HepG2 (cell line): Measurements from ENCODE around the gene SP140L. TPM values are rescaled to one million over a fixed set of nuclear protein-coding genes. Genes with fewer than 3 reads are reported as not detected.

Experiments used
- ARNT2 ChIP-seq: sonication (generic); formaldehyde crosslinking; IDR thresholded peaks from 2 replicates; pipeline ENCODE4 v1.8.0; 2022; ENCODE audit warnings: mild to moderate bottlenecking, low read depth, missing genetic modification reagents, moderate library complexity
- FOSL2 ChIP-seq: sonication (generic); formaldehyde crosslinking; IDR thresholded peaks from 2 replicates; pipeline ENCODE4 v1.4.0; 2020; ENCODE audit warnings: missing genetic modification reagents
- NFKBIZ ChIP-seq: IDR thresholded peaks from 2 replicates; pipeline ENCODE4 v1.6.1; 2018; ENCODE audit warnings: missing genetic modification reagents, missing compliant biosample characterization
- PCBP2 ChIP-seq: fragments of 200-400 bp; formaldehyde crosslinking; optimal IDR thresholded peaks from 2 replicates; pipeline ENCODE3; 2018; ENCODE audit warnings: low read length, low read depth; ENCODE audit not compliant: poor library complexity, severe bottlenecking
- SCMH1 ChIP-seq: sonication (generic); formaldehyde crosslinking; IDR thresholded peaks from 2 replicates; pipeline ENCODE4 v1.9.0; 2021; ENCODE audit warnings: missing genetic modification reagents, mild to moderate bottlenecking, borderline replicate concordance
- SMARCC2 ChIP-seq: fragments of 450-650 bp; IDR thresholded peaks from 2 replicates; pipeline ENCODE4 v1.6.1; 2017; ENCODE audit warnings: antibody characterized with exemption, mild to moderate bottlenecking
- SPEN ChIP-seq: sonication (generic); formaldehyde crosslinking; IDR thresholded peaks from 2 replicates; pipeline ENCODE4 v1.5.1; 2020; ENCODE audit warnings: low read depth, mild to moderate bottlenecking, missing genetic modification reagents
- ZFP37 ChIP-seq: sonication (generic); formaldehyde crosslinking; IDR thresholded peaks from 2 replicates; pipeline ENCODE4 v1.4.0; 2020; ENCODE audit warnings: missing genetic modification reagents, borderline replicate concordance
- ZNF747 ChIP-seq: sonication (generic); formaldehyde crosslinking; IDR thresholded peaks from 2 replicates; pipeline ENCODE4 v1.8.1; 2023; ENCODE audit warnings: missing genetic modification reagents, mild to moderate bottlenecking, borderline replicate concordance
- polyA plus RNA-seq, 8 experiments: library from polyadenylated mRNA; depleted of rRNA in 3 of 8; stranded (reverse) in 7 of 8; unstranded in 1 of 8; fragments of >200 nt; fragmentation: Illumina TruSeq in 4 of 8; extraction: Trizol in 4 of 8; gene quantifications; 2 replicates each; pipeline versions ENCODE4 v1.2.1 to v1.2.3, GENCODE V29; 2011 to 2016; ENCODE audit warnings: low read depth in 4 of 8, missing spikeins in 1 of 8, mixed read lengths in 1 of 8; ENCODE audit not compliant: insufficient read depth in 1 of 8
- total RNA-seq, 5 experiments: library from RNA; depleted of rRNA; stranded (reverse); fragments of >200 nt; fragmentation: Illumina TruSeq; extraction: Trizol; gene quantifications; 2 replicates each; pipeline ENCODE4 v1.2.3, GENCODE V29; 2016; ENCODE audit warnings: low read depth in 1 of 5
- TF ChIP-seq, protein P1 (sequence below): sonication (generic); formaldehyde crosslinking; IDR thresholded peaks from 2 replicates; pipeline ENCODE4 v1.4.0; 2020; ENCODE audit warnings: missing genetic modification reagents
- TF ChIP-seq, protein P2 (sequence below): sonication (generic); formaldehyde crosslinking; IDR thresholded peaks from 2 replicates; pipeline ENCODE4 v1.8.1; 2023; ENCODE audit warnings: mild to moderate bottlenecking, missing genetic modification reagents, borderline replicate concordance
- TF ChIP-seq, protein P3 (sequence below): sonication (generic); formaldehyde crosslinking; IDR thresholded peaks from 2 replicates; pipeline ENCODE4 v1.4.0; 2020; ENCODE audit warnings: low read depth, missing genetic modification reagents
- TF ChIP-seq, protein P4 (sequence below): IDR thresholded peaks from 2 replicates; pipeline ENCODE4 v1.6.1; 2012; ENCODE audit warnings: inconsistent platforms
- TF ChIP-seq, protein P5 (sequence below): sonication (generic); formaldehyde crosslinking; IDR thresholded peaks from 2 replicates; pipeline ENCODE4 v1.4.0; 2020; ENCODE audit warnings: missing genetic modification reagents

The SP140L gene
- total and polyA plus RNA-seq, 2 of the 13 experiments (the other 11 are each of a cell fraction or from before 2014, with no cell fraction given) = 10.9 to 17.5 TPM

DNA sequence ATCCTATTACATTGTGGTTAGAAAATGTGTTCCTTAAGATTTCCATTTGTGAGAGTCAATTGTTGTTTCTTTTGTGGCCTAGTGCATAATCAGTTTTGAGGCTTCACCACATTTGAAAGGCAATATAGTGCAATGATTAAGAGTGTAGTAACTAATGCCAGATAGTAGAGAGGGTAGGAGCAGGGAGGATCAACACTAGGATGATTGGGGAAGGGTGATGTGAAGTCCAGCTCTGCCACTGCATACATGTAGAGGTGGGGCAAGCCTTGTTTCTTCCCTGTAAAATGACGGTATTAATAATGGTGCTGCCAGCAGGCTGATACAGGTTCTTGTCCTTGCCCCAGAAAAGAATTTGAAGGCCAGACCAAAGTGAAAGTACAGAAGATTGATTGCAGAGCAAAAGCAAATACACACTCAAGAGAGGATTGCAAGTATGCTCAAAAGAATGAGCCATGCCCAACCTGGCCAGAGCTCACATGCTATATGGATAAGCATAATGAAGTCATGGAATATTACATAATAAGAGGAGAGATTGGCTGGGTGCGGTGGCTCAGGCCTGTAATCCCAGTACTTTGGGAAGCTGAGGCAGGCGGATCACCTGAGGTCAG, 97.0 kb downstream of the SP140L start (continued):
- TF ChIP-seq, protein P1, sequence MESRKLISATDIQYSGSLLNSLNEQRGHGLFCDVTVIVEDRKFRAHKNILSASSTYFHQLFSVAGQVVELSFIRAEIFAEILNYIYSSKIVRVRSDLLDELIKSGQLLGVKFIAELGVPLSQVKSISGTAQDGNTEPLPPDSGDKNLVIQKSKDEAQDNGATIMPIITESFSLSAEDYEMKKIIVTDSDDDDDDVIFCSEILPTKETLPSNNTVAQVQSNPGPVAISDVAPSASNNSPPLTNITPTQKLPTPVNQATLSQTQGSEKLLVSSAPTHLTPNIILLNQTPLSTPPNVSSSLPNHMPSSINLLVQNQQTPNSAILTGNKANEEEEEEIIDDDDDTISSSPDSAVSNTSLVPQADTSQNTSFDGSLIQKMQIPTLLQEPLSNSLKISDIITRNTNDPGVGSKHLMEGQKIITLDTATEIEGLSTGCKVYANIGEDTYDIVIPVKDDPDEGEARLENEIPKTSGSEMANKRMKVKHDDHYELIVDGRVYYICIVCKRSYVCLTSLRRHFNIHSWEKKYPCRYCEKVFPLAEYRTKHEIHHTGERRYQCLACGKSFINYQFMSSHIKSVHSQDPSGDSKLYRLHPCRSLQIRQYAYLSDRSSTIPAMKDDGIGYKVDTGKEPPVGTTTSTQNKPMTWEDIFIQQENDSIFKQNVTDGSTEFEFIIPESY (CRISPR knock-in tag) = peak; percentile 54; the same call in 1 of the 2 replicates
- no peak for TF ChIP-seq NFKBIZ
- TF ChIP-seq, protein P2, sequence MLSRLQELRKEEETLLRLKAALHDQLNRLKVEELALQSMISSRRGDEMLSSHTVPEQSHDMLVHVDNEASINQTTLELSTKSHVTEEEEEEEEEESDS (CRISPR knock-in tag) = 0 out of 2 replicates have a peak, but pooled peaks have one; percentile 50
- no peak for TF ChIP-seq PCBP2
- TF ChIP-seq, protein P3, sequence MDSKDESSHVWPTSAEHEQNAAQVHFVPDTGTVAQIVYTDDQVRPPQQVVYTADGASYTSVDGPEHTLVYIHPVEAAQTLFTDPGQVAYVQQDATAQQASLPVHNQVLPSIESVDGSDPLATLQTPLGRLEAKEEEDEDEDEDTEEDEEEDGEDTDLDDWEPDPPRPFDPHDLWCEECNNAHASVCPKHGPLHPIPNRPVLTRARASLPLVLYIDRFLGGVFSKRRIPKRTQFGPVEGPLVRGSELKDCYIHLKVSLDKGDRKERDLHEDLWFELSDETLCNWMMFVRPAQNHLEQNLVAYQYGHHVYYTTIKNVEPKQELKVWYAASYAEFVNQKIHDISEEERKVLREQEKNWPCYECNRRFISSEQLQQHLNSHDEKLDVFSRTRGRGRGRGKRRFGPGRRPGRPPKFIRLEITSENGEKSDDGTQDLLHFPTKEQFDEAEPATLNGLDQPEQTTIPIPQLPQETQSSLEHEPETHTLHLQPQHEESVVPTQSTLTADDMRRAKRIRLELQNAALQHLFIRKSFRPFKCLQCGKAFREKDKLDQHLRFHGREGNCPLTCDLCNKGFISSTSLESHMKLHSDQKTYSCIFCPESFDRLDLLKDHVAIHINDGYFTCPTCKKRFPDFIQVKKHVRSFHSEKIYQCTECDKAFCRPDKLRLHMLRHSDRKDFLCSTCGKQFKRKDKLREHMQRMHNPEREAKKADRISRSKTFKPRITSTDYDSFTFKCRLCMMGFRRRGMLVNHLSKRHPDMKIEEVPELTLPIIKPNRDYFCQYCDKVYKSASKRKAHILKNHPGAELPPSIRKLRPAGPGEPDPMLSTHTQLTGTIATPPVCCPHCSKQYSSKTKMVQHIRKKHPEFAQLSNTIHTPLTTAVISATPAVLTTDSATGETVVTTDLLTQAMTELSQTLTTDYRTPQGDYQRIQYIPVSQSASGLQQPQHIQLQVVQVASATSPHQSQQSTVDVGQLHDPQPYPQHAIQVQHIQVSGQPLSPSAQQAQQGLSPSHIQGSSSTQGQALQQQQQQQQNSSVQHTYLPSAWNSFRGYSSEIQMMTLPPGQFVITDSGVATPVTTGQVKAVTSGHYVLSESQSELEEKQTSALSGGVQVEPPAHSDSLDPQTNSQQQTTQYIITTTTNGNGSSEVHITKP = no peak
- no peak for TF ChIP-seq ARNT2 (CRISPR knock-in tag)
- TF ChIP-seq, protein P4, sequence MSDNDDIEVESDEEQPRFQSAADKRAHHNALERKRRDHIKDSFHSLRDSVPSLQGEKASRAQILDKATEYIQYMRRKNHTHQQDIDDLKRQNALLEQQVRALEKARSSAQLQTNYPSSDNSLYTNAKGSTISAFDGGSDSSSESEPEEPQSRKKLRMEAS = 0 out of 2 replicates have a peak, but pooled peaks have one; percentile 35
- TF ChIP-seq SMARCC2 = no peak
- TF ChIP-seq, protein P5, sequence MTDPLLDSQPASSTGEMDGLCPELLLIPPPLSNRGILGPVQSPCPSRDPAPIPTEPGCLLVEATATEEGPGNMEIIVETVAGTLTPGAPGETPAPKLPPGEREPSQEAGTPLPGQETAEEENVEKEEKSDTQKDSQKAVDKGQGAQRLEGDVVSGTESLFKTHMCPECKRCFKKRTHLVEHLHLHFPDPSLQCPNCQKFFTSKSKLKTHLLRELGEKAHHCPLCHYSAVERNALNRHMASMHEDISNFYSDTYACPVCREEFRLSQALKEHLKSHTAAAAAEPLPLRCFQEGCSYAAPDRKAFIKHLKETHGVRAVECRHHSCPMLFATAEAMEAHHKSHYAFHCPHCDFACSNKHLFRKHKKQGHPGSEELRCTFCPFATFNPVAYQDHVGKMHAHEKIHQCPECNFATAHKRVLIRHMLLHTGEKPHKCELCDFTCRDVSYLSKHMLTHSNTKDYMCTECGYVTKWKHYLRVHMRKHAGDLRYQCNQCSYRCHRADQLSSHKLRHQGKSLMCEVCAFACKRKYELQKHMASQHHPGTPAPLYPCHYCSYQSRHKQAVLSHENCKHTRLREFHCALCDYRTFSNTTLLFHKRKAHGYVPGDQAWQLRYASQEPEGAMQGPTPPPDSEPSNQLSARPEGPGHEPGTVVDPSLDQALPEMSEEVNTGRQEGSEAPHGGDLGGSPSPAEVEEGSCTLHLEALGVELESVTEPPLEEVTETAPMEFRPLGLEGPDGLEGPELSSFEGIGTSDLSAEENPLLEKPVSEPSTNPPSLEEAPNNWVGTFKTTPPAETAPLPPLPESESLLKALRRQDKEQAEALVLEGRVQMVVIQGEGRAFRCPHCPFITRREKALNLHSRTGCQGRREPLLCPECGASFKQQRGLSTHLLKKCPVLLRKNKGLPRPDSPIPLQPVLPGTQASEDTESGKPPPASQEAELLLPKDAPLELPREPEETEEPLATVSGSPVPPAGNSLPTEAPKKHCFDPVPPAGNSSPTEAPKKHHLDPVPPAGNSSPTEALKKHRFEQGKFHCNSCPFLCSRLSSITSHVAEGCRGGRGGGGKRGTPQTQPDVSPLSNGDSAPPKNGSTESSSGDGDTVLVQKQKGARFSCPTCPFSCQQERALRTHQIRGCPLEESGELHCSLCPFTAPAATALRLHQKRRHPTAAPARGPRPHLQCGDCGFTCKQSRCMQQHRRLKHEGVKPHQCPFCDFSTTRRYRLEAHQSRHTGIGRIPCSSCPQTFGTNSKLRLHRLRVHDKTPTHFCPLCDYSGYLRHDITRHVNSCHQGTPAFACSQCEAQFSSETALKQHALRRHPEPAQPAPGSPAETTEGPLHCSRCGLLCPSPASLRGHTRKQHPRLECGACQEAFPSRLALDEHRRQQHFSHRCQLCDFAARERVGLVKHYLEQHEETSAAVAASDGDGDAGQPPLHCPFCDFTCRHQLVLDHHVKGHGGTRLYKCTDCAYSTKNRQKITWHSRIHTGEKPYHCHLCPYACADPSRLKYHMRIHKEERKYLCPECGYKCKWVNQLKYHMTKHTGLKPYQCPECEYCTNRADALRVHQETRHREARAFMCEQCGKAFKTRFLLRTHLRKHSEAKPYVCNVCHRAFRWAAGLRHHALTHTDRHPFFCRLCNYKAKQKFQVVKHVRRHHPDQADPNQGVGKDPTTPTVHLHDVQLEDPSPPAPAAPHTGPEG (CRISPR knock-in tag) = no peak
- TF ChIP-seq SPEN = peak; percentile 50; the same call in 1 of the 2 replicates
- peak; percentile 42 for TF ChIP-seq FOSL2 (CRISPR knock-in tag)
- no peak for TF ChIP-seq SCMH1 (CRISPR knock-in tag)
- TF ChIP-seq ZFP37 (CRISPR knock-in tag) = no peak
- 0 out of 2 replicates have a peak, but pooled peaks have one; percentile 53 for TF ChIP-seq ZNF747 (CRISPR knock-in tag)
